ENCODE measurements around the gene IQSEC1. TPM values are rescaled to one million over a fixed set of nuclear protein-coding genes. Genes with fewer than 3 reads are reported as not detected.

Gene IQSEC1
- total RNA-seq, 2 donors from 2014 or later, result 22.7 to 24.5 TPM

GRCh38 chr3:13064159-13064868, 8.9 kb downstream of the IQSEC1 start:
- Mint-ChIP-seq H3K36me3 (ENCODE audit: low read depth) (no peaks in the 10 kb centered on the region), H3K4me3 (no peak overlapping the region), H3K4me1 (no peaks in the 10 kb centered on the region), H3K27me3 (ENCODE audit: insufficient read depth) (peaks cover 1% of the 10 kb centered on the region), H3K27ac (no peak overlapping the region), H3K9me3 (no peaks in the 10 kb centered on the region)
- no peaks in the 10 kb centered on the region for H3K4me1 ChIP-seq (ENCODE audit: control insufficient read depth, insufficient read depth, low read length)
- no peaks in the 10 kb centered on the region for H3K36me3 ChIP-seq (ENCODE audit: control insufficient read depth, insufficient read depth, low read length)
- no peak for TF ChIP-seq CTCF (conservative IDR thresholded peaks at IDR 0.05)
- no peak overlapping the region for H3K9ac ChIP-seq (ENCODE audit: extremely low read depth, low read length, poor library complexity, severe bottlenecking)
- no peaks in the 10 kb centered on the region for H3K9me3 ChIP-seq (ENCODE audit: control insufficient read depth, low read length)
- DNase-seq, result no peak
- 86 to 90% methylated on average over 9 to 12 of the region's 12 CpGs for WGBS, 2 experiments (ENCODE audit: insufficient coverage in 1 of 2, insufficient read length in 1 of 2)
- no peaks in the 10 kb centered on the region for H3K27me3 ChIP-seq (ENCODE audit: control insufficient read depth, insufficient read depth, low read length, poor library complexity, severe bottlenecking)
- H3K27ac ChIP-seq (ENCODE audit: low read depth, low read length), result no peak overlapping the region
- no peak overlapping the region for H3K4me3 ChIP-seq (ENCODE audit: low read length)

GRCh38 chr3:13063225-13063624, 10.0 kb downstream of the IQSEC1 start:
- no peak overlapping the region for H3K27ac ChIP-seq (ENCODE audit: low read depth, low read length)
- H3K4me3 ChIP-seq (ENCODE audit: low read length), result no peak overlapping the region
- no peak for DNase-seq
- H3K27me3 ChIP-seq (ENCODE audit: control insufficient read depth, insufficient read depth, low read length, poor library complexity, severe bottlenecking), result no peaks in the 10 kb centered on the region
- Mint-ChIP-seq H3K36me3 (ENCODE audit: low read depth) (no peaks in the 10 kb centered on the region), H3K4me1 (no peaks in the 10 kb centered on the region), H3K4me3 (no peak overlapping the region), H3K9me3 (no peaks in the 10 kb centered on the region), H3K27ac (no peak overlapping the region), H3K27me3 (ENCODE audit: insufficient read depth) (peaks cover 1% of the 10 kb centered on the region)
- H3K4me1 ChIP-seq (ENCODE audit: control insufficient read depth, insufficient read depth, low read length), result no peaks in the 10 kb centered on the region
- H3K36me3 ChIP-seq (ENCODE audit: control insufficient read depth, insufficient read depth, low read length), result no peaks in the 10 kb centered on the region
- no peak overlapping the region for H3K9ac ChIP-seq (ENCODE audit: extremely low read depth, low read length, poor library complexity, severe bottlenecking)
- WGBS, 2 experiments (ENCODE audit: insufficient coverage in 1 of 2, insufficient read length in 1 of 2), result 77 to 88% methylated on average over 3 of the region's 3 CpGs
- H3K9me3 ChIP-seq (ENCODE audit: control insufficient read depth, low read length), result no peaks in the 10 kb centered on the region
- no peak for TF ChIP-seq CTCF (conservative IDR thresholded peaks at IDR 0.05)

GRCh38 chr3:13062647-13063046, 10.6 kb downstream of the IQSEC1 start:
- no peak for DNase-seq
- Histone ChIP-seq H3K36me3 (ENCODE audit: control insufficient read depth, insufficient read depth, low read length) (no peaks in the 10 kb centered on the region), H3K27ac (ENCODE audit: low read depth, low read length) (no peak overlapping the region), H3K9ac (ENCODE audit: extremely low read depth, low read length, poor library complexity, severe bottlenecking) (no peak overlapping the region), H3K27me3 (ENCODE audit: control insufficient read depth, insufficient read depth, low read length, poor library complexity, severe bottlenecking) (no peaks in the 10 kb centered on the region), H3K4me1 (ENCODE audit: control insufficient read depth, insufficient read depth, low read length) (no peaks in the 10 kb centered on the region), H3K9me3 (ENCODE audit: control insufficient read depth, low read length) (no peaks in the 10 kb centered on the region), H3K4me3 (ENCODE audit: low read length) (no peak overlapping the region)
- no peak for TF ChIP-seq CTCF (conservative IDR thresholded peaks at IDR 0.05)
- Mint-ChIP-seq H3K27me3 (ENCODE audit: insufficient read depth) (peaks cover 1% of the 10 kb centered on the region), H3K36me3 (ENCODE audit: low read depth) (no peaks in the 10 kb centered on the region), H3K4me3 (no peak overlapping the region), H3K9me3 (no peaks in the 10 kb centered on the region), H3K4me1 (peaks cover 1% of the 10 kb centered on the region), H3K27ac (no peak overlapping the region)
- 89 to 94% methylated on average over 9 to 12 of the region's 12 CpGs for WGBS, 2 experiments (ENCODE audit: insufficient coverage in 1 of 2, insufficient read length in 1 of 2)
